HG02981 (cell line): ENCODE results near the gene HINFP.
A peak's percentile ranks its signal among the peaks of the same experiment; 100 is the strongest.

Experiments used
- ATAC-seq: cut with Tn5 transposase; IDR thresholded peaks from one replicate; pipeline ENCODE4 v1.9.1; 2021; ENCODE audit warnings: mild to moderate bottlenecking, moderate library complexity; ENCODE audit not compliant: unreplicated experiment

HINFP gene

GRCh38 chr11:119121008-119121810, at the start of gene HINFP:
TSS of gene HINFP (plus strand) at chr11:119121580. CDS start at chr11:119126945, 5,365 bp downstream.
- ATAC-seq: peak; percentile 96

- ATAC-seq: no peak
Observed at GRCh38 chr11:119077839-119078238, 43.5 kb upstream of the HINFP start.

- ATAC-seq: no peak
Observed at GRCh38 chr11:119078675-119079420, 42.5 kb upstream of the HINFP start.

GRCh38 chr11:119081682-119082260, 39.6 kb upstream of the HINFP start:
- no peak for ATAC-seq

- peak; percentile 86 for ATAC-seq
Observed at GRCh38 chr11:119084663-119085436, 36.5 kb upstream of the HINFP start, which contains the start of gene HMBS. TSS of gene HMBS (plus strand) at chr11:119084881. CDS start at chr11:119085034, 153 bp downstream.

- ATAC-seq: peak; percentile 5
Observed at GRCh38 chr11:119085437-119085847, 35.9 kb upstream of the HINFP start.

- ATAC-seq: no peak
Observed at GRCh38 chr11:119087123-119087522, 34.3 kb upstream of the HINFP start.

- no peak for ATAC-seq
Observed at GRCh38 chr11:119087747-119088241, 33.6 kb upstream of the HINFP start.

GRCh38 chr11:119088406-119088805, 33.0 kb upstream of the HINFP start:
- no peak for ATAC-seq

- ATAC-seq: no peak
Observed at GRCh38 chr11:119089319-119089718, 32.1 kb upstream of the HINFP start.

GRCh38 chr11:119091178-119091577, 30.2 kb upstream of the HINFP start:
- ATAC-seq: no peak

GRCh38 chr11:119091966-119092879, 29.2 kb upstream of the HINFP start:
- ATAC-seq: no peak

GRCh38 chr11:119092880-119093842, 28.2 kb upstream of the HINFP start:
- no peak for ATAC-seq

- ATAC-seq: no peak
Observed at GRCh38 chr11:119093942-119094815, 27.2 kb upstream of the HINFP start.

- ATAC-seq: peak; percentile 30
Observed at GRCh38 chr11:119094816-119095065, 26.6 kb upstream of the HINFP start.

- ATAC-seq: peak; percentile 78
Observed at GRCh38 chr11:119095066-119095880, 26.1 kb upstream of the HINFP start.

GRCh38 chr11:119099711-119100110, 21.7 kb upstream of the HINFP start:
- no peak for ATAC-seq
